K562 (cell line): ENCODE measurements around the gene NDUFA5. TPM values are rescaled to one million over a fixed set of nuclear protein-coding genes. Genes with fewer than 3 reads are reported as not detected.
A peak's percentile ranks its signal among the peaks of the same experiment; 100 is the strongest.

ENCODE experiments used
- ATAC-seq: fragments of 200-7000 bp; cut with Tn5 transposase; 3 replicates; pipeline ENCODE4 v1.9.1; 2020; ENCODE audit warnings: moderate library complexity
- BruUV-seq: library from RNA; stranded (reverse); fragments of 400-500 nt; replicated peaks from 2 replicates; lab custom pipeline; 2021; lab: Mats Ljungman, UMichigan
- CTCF ChIA-PET: fragments of 300-600 bp; formaldehyde crosslinking; extraction: SDS; loops from one replicate; lab custom pipeline; 2021; ENCODE audit warnings: low intra/inter-chr PET ratio; lab: Yijun Ruan, JAX
- POLR2A ChIA-PET: fragments of 300-600, 350-650 bp; sonication (Branson Sonifier 250); formaldehyde crosslinking; extraction: SDS; loops from one replicate; lab custom pipeline; 2021; ENCODE audit warnings: antibody characterized with exemption, inconsistent platforms; lab: Yijun Ruan, JAX
- DNase-seq, 4 experiments: peaks; one replicate each; pipeline versions ENCODE4 v3.0.0 to v3.0.0-alpha.2; 2011 to 2018; ENCODE audit warnings: low spot score in 3 of 4, mixed read lengths in 3 of 4; ENCODE audit errors: extremely low read depth in 1 of 4
- FAIRE-seq: peaks from 2 replicates; lab custom pipeline; 2011; peaks lifted over from hg19 to GRCh38; lab: Jason Lieb, UNC
- H2AFZ ChIP-seq: 2 replicates; pipeline ENCODE4 v1.6.0; 2011; ENCODE audit warnings: low read depth, low read length, control low read depth, inconsistent platforms
- H3K27ac ChIP-seq: fragments of 200-600 bp; 3 replicates; pipeline ENCODE4 v1.8.0; 2011; ENCODE audit warnings: low read depth, mild to moderate bottlenecking, control low read depth, inconsistent platforms, low read length, moderate library complexity, mixed read lengths; ENCODE audit errors: extremely low read depth
- H3K27me3 ChIP-seq, 2 experiments: fragments of 300-600 bp in 1 of 2; 2 replicates in 1 of 2; 3 replicates in 1 of 2; pipeline versions ENCODE4 v1.6.0 to v1.8.0; 2011; ENCODE audit warnings: inconsistent platforms in 2 of 2, low read length in 2 of 2, mild to moderate bottlenecking in 1 of 2, mixed read lengths in 1 of 2, moderate library complexity in 1 of 2; ENCODE audit not compliant: control insufficient read depth in 2 of 2, insufficient read depth in 2 of 2
- H3K36me3 ChIP-seq: fragments of 300-600 bp; 3 replicates; pipeline ENCODE4 v1.8.0; 2011; ENCODE audit warnings: mild to moderate bottlenecking, low read length, inconsistent platforms; ENCODE audit not compliant: control insufficient read depth, insufficient read depth
- H3K4me1 ChIP-seq, 2 experiments: fragments of 200-600 bp in 1 of 2; replicated peaks in 1 of 2; 2 replicates in 1 of 2; 3 replicates in 1 of 2; pipeline versions ENCODE4 v1.5.1 to v1.8.0; 2011; ENCODE audit warnings: inconsistent platforms in 2 of 2, low read length in 2 of 2, mild to moderate bottlenecking in 1 of 2, mixed read lengths in 1 of 2, moderate library complexity in 1 of 2; ENCODE audit not compliant: control insufficient read depth in 2 of 2, insufficient read depth in 2 of 2
- H3K4me2 ChIP-seq: 2 replicates; pipeline ENCODE4 v1.6.1; 2011; ENCODE audit warnings: low read length, control low read depth, inconsistent platforms, mixed read lengths; ENCODE audit not compliant: insufficient read depth
- H3K4me3 ChIP-seq: fragments of 200-600 bp; sonication (generic), shearing (Covaris generic); 2 replicates; pipeline ENCODE4 v1.5.1; 2016; ENCODE audit warnings: control low read depth, inconsistent platforms
- H3K79me2 ChIP-seq: fragments of 200-600 bp; 3 replicates; pipeline ENCODE4 v1.8.0; 2011; ENCODE audit warnings: low read length, inconsistent platforms; ENCODE audit not compliant: control insufficient read depth, insufficient read depth
- H3K9ac ChIP-seq, 2 experiments: 2 replicates each; pipeline versions ENCODE4 v1.6.0 to v1.6.1; 2011; ENCODE audit warnings: low read depth in 2 of 2, low read length in 2 of 2, control low read depth in 1 of 2, inconsistent platforms in 1 of 2, mild to moderate bottlenecking in 1 of 2, mixed read lengths in 1 of 2; ENCODE audit not compliant: insufficient read depth in 1 of 2
- H3K9me1 ChIP-seq: one replicate; pipeline ENCODE4 v1.6.0; 2011; ENCODE audit warnings: inconsistent platforms, mild to moderate bottlenecking, low read length, moderate library complexity; ENCODE audit not compliant: control insufficient read depth, insufficient read depth
- H3K9me3 ChIP-seq: replicated peaks from 2 replicates; pipeline ENCODE4 v1.5.1; 2011; ENCODE audit warnings: low read depth, low read length, inconsistent platforms; ENCODE audit not compliant: control insufficient read depth, insufficient read depth
- H4K20me1 ChIP-seq: replicated peaks from 2 replicates; pipeline ENCODE4 v1.6.1; 2011; ENCODE audit warnings: low read length, inconsistent platforms, mixed read lengths; ENCODE audit not compliant: control insufficient read depth, insufficient read depth
- HMBOX1 ChIP-seq: sonication (generic); IDR thresholded peaks from 2 replicates; pipeline ENCODE4 v1.6.1; 2016
- HOMEZ ChIP-seq: fragments of 250-450 bp; sonication (Bioruptor Pico); IDR thresholded peaks from 2 replicates; pipeline ENCODE4 v1.4.0; 2020; ENCODE audit warnings: mild to moderate bottlenecking, moderate library complexity
- MAFF ChIP-seq: IDR thresholded peaks from 2 replicates; pipeline ENCODE4 v1.6.1; 2012; ENCODE audit warnings: low read length, improper control_type of control experiment
- MAFK ChIP-seq: IDR thresholded peaks from 2 replicates; pipeline ENCODE4 v1.6.1; 2011; ENCODE audit warnings: low read length, improper control_type of control experiment
- NFE2 ChIP-seq: IDR thresholded peaks from 2 replicates; pipeline ENCODE4 v1.6.1; 2014; ENCODE audit warnings: antibody characterized with exemption, low read depth
- RBM25 ChIP-seq: fragments of 200-400 bp; formaldehyde crosslinking; IDR thresholded peaks from 2 replicates; pipeline ENCODE4 v1.6.1; 2018; ENCODE audit warnings: low read length, low read depth, moderate library complexity; ENCODE audit not compliant: severe bottlenecking
- SIX5 ChIP-seq, 2 experiments: IDR thresholded peaks; 2 replicates each; pipeline ENCODE4 v1.6.1; 2011; ENCODE audit warnings: low read length in 2 of 2, borderline replicate concordance in 1 of 2, low read depth in 1 of 2, mild to moderate bottlenecking in 1 of 2, moderate library complexity in 1 of 2; ENCODE audit not compliant: insufficient read depth in 1 of 2
- WGBS: fragments of 100-300 bp; shearing (Covaris generic); methylation state at CpG from one replicate; pipeline ENCODE4 v1.1.6; 2016; ENCODE audit warnings: low coverage, mixed read lengths; ENCODE audit not compliant: insufficient coverage; ENCODE audit errors: missing lambda C conversion rate; 5-methylcytosine and 5-hydroxymethylcytosine counted together
- in situ Hi-C: fragments of 300-500 bp; cut with MboI; formaldehyde crosslinking; loops from 4 replicates; pipeline ENCODE4 v1.15.0; 2018; ENCODE audit warnings: inconsistent platforms, mixed read lengths
- intact Hi-C: fragments of 100-400 bp; cut with micrococcal nuclease; formaldehyde crosslinking; loops from 2 replicates; pipeline ENCODE4 v1.14.2; 2022
- polyA plus RNA-seq, 8 experiments: library from polyadenylated mRNA; depleted of rRNA in 4 of 8; stranded (reverse) in 5 of 8; unstranded in 3 of 8; fragments of >200 nt; fragmentation: Nextera tagmentation in 2 of 8; fragmentation: Illumina TruSeq in 1 of 8; extraction: Ambion mirVana in 2 of 8; extraction: Trizol in 1 of 8; gene quantifications; 2 replicates each; pipeline versions ENCODE4 v1.2.1 to v1.2.3, GENCODE V29; 2011 to 2014; ENCODE audit warnings: inconsistent platforms in 1 of 8, missing spikeins in 1 of 8
- total RNA-seq, 7 experiments: library from RNA; depleted of rRNA in 6 of 7; stranded (reverse); fragments of >200 nt in 6 of 7; fragmentation: Illumina TruSeq in 2 of 7; extraction: Trizol in 2 of 7; gene quantifications; 2 replicates each; pipeline versions ENCODE4 v1.2.1 to v1.2.3, GENCODE V29; 2011 to 2021; ENCODE audit warnings: low replicate concordance in 1 of 7

The NDUFA5 gene
- total and polyA plus RNA-seq, 9 of the 15 experiments (the other 6 are each of a cell fraction or from before 2014, with no cell fraction given): 155 to 677 (median 269) TPM

GRCh38 chr7:123602648-123603047 is 45.0 kb upstream of the NDUFA5 start (continued):
- TF ChIP-seq MAFK: peak; percentile 67; the same call in 1 of the 2 replicates
- TF ChIP-seq NFE2: peak; percentile 80
- TF ChIP-seq HMBOX1: peak; percentile 55; the same call in 1 of the 2 replicates
- TF ChIP-seq MAFF: peak; percentile 52; the same call in 1 of the 2 replicates
- peak; percentile 3 for TF ChIP-seq RBM25

GRCh38 chr7:123601530-123601929 is 43.9 kb upstream of the NDUFA5 start, which contains the start of gene ASB15:
Gene ASB15 (plus strand): TSS chr7:123601821. CDS start chr7:123614503, 12,682 bp downstream.
- ChIA-PET POLR2A (interaction anchor here (1.2 kb wide), 1 partner anchor 10 kb away, joined by 3 read pairs; no protein-coding TSS in a partner anchor), CTCF (no interaction called here)
- Histone ChIP-seq H3K9ac (no peak within 1 kb of the TSS), H3K79me2 (no peaks in the 10 kb centered on the region), H3K27ac (no peak within 1 kb of the TSS), H3K4me3 (no peak within 1 kb of the TSS), H3K9me3 (no peaks in the 10 kb centered on the region), H3K4me2 (no peak within 1 kb of the TSS), H3K27me3 (no peaks in the 10 kb centered on the region), H3K36me3 (no peaks in the 10 kb centered on the region), H3K4me1 (no peaks in the 10 kb centered on the region; a peak in 1 of 5 replicates), H2AFZ (0 out of 2 replicates have a peak within 1 kb of the TSS, but pooled peaks have one; percentile 22), H4K20me1 (no peaks in the 10 kb centered on the region), H3K9me1 (no peaks in the 10 kb centered on the region)
- BruUV-seq: no TSS peak
- intact Hi-C loops: no loop called here
- in situ Hi-C loops: no loop called here
- ATAC-seq: no peak
- DNase-seq: no peak
- WGBS: 17% methylated on average over 4 of the region's 4 CpGs
- no peak for TF ChIP-seq HOMEZ (CRISPR knock-in tag)
- 0 out of 4 replicates have a peak, but pooled peaks of 1 of the 2 experiments have one; percentile 7 for TF ChIP-seq SIX5 (IDR thresholded peaks at IDR 0.05; ENCODE audit: borderline replicate concordance in 1 of 2, insufficient read depth in 1 of 2, low read depth in 1 of 2, low read length in 2 of 2)
- no peak for FAIRE-seq
